CD4-positive, alpha-beta T cell treated with Interleukin-15 for 4 hours (primary cell): ENCODE measurements around the gene COL6A2.

Source experiments
- DNase-seq: peaks from one replicate; pipeline ENCODE4 v3.0.0-alpha.2; 2020; ENCODE audit warnings: low spot score

COL6A2 gene

GRCh38 chr21:46114963-46115362, 17.1 kb downstream of the COL6A2 start:
- DNase-seq: no peak

- no peak for DNase-seq
These were observed 17.7 kb downstream of the COL6A2 start for GRCh38 chr21:46115441-46116188.

GRCh38 chr21:46116189-46116775, 18.4 kb downstream of the COL6A2 start:
- DNase-seq: no peak

GRCh38 chr21:46116776-46117585, 19.1 kb downstream of the COL6A2 start:
- DNase-seq: no peak

GRCh38 chr21:46117586-46118315, 19.8 kb downstream of the COL6A2 start:
- DNase-seq: no peak

DNA sequence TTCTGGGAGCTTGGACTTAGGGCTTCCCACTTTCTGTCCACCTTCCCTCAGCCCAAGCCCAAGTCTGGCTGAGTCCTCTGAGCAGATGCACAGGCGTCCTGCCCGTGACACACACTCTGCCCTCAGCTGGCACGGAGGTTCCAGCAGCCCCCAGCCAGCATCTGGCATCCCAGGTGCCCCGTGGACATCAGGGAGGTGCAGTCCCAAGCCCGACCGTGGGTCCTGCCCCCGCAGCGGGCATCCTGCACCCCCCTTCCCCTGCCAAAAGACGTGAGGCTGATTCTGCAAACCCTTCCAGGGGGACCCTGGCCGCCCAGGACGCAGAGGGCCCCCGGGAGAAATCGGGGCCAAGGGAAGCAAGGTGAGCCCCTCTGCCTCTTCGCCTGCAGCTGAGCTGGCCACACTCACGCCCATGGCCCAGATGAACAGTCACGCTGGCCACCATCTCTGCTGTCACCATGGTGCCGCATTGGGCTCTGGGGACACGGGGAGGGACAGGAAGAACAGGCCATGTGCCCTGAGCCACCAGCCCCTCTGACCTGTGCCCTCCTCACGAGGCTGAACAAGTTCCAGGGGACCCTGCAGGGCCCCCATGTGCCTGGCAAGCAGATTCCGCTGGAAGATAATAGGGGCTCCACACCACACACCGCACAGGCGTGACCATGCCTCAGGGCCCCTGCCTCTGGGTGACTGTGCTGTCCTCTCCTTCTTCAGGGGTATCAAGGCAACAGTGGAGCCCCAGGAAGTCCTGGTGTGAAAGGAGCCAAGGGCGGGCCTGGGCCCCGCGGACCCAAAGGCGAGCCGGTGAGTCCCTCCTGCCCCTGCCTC, 20.6 kb downstream of the COL6A2 start:
- DNase-seq: no peak

DNA sequence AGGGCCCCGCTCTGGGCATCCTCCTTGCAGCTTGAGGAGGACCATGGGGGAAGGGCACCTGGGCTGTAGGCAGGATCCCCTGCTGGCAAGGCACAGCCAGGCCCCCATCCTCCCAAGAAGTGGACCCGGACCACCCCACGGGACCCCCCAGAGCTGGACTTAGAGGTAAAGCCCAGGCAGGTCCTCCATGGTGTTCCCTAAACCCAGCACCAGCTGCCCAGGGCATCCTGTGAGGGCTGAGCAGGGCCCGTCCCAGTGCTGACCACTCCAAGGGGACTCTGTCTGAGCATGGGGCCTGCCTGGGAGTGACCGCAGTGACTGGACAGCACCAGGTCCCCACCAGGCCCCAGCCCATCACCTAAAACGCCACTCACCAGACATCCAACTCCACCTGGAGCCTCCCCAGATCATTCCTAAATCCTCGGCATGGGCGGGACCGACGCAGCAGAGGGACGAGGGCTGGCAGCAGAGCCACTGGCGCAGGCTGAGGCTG, 21.3 kb downstream of the COL6A2 start:
- DNase-seq: no peak

- no peak for DNase-seq
These were observed 21.8 kb downstream of the COL6A2 start for GRCh38 chr21:46119637-46120271.

GRCh38 chr21:46120301-46121285, 22.7 kb downstream of the COL6A2 start:
- no peak for DNase-seq

- DNase-seq: no peak
These were observed 23.6 kb downstream of the COL6A2 start for GRCh38 chr21:46121286-46122221.

- no peak for DNase-seq
These were observed 24.3 kb downstream of the COL6A2 start for GRCh38 chr21:46122237-46122671.

DNA sequence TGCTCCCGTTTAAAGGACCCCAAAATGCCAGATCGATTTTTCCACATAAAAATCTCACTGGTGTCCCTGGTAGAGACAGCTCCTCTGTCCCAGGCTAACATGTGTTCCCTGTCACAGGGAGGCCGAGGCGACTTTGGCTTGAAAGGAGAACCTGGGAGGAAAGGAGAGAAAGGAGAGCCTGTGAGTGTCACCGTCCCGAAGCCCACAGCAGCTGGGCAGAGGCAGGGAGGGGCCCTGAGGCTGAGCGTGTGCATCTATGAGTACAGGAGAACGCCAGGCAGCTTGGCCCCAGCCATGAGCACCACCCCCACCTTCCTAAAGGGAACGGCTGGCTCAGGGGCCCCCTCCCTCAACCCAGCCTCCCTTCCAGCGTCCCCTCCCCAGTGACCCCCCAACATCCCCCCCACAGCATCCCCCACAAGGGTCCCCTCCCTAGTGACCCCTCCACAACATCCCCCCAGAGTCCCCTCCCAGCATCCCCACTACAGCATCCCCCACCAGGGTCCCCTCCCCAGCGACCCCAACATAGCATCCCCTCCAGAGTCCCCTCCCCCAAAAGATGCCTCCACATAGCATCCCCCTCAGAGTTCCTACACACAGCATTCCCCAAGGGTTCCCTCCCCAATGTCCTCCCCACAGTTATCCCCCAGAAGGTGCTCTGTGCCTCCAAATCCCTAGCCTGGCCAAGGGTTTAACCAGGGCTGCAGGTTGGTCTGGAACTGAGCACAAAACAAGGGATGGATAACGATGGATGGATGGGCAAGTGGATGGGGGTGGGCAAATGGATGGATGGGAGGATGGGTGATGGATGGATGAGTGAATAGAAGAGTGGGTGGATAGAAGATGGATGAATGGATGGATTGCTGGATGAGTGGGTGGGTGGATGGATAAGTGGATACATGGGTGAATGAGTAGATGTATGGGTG, 25.1 kb downstream of the COL6A2 start:
- no peak for DNase-seq

GRCh38 chr21:46124083-46124925, 26.4 kb downstream of the COL6A2 start:
- no peak for DNase-seq

DNA sequence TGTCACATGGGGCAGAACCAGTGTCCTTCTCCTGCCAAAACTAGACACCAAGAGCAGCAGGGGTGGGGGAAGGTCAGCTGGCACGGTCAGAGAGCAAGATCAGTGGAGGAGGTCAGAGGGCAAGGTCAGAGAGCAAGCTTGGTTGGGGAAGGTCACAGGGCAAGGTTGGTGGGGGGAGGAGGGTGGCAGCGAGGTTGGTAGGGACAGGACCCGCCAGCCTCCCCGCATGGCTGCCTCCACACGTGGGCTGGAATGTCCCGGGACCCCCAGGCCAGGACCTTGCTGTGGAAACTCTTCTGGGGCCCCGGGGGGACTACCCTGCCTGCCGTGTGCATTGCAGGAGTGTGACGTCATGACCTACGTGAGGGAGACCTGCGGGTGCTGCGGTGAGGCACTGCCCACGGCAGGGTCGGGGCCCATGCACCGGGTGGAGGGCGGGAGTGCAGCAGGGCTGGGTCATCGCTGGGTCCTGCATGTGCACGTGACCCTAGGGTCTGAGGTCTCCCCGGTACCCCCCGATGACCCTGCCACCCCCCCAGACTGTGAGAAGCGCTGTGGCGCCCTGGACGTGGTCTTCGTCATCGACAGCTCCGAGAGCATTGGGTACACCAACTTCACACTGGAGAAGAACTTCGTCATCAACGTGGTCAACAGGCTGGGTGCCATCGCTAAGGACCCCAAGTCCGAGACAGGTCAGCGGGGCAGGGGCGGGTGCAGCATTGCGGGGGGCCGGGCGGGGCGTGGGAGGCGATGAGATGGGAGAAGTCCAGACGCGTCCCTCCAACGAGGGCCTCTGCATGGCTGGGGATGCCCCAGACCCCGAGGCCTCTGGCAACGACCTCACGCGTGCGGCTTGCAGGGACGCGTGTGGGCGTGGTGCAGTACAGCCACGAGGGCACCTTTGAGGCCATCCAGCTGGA, 27.3 kb downstream of the COL6A2 start:
- no peak for DNase-seq

GRCh38 chr21:46125846-46126301, 28.0 kb downstream of the COL6A2 start:
- DNase-seq: no peak
